SK-MEL-5 (cell line): ENCODE data around the gene CTXN1. TPM values are rescaled to one million over a fixed set of nuclear protein-coding genes. Genes with fewer than 3 reads are reported as not detected.

Source experiments
- total RNA-seq: library from RNA; depleted of rRNA; stranded (reverse); fragments of >200 nt; shearing (Covaris generic); gene quantifications from 2 replicates; pipeline ENCODE4 v1.2.3, GENCODE V29; 2014; rRNA removed

CTXN1 gene
- total RNA-seq, 1 experiment from 2014 or later, result 0.42 TPM

Other genes starting within 250 kb of the CTXN1 start
- not detected in 2 replicates for gene MCEMP1, start 249.0 kb downstream of the CTXN1 start, total RNA-seq
- 37.5 and 54.0 TPM in 2 replicates for gene TRAPPC5, start 245.3 kb downstream of the CTXN1 start, total RNA-seq
- gene FCER2, start 224.0 kb downstream of the CTXN1 start, total RNA-seq, result not detected in 2 replicates
- gene CLEC4G, start 194.0 kb downstream of the CTXN1 start, total RNA-seq, result not detected in 2 replicates
- gene CD209, start 178.6 kb downstream of the CTXN1 start, total RNA-seq, result not detected in 2 replicates
- not detected in 2 replicates for gene CLEC4M, start 162.9 kb downstream of the CTXN1 start, total RNA-seq
- 4.8 and 7.2 TPM in 2 replicates for gene EVI5L, start 95.9 kb downstream of the CTXN1 start, total RNA-seq
- gene PRR36, start 51.7 kb downstream of the CTXN1 start, total RNA-seq, result 0.72 TPM in 1 of 2 replicates, not detected in the other
- gene LRRC8E, start 37.6 kb downstream of the CTXN1 start, total RNA-seq, result 0.08 TPM in 1 of 2 replicates, not detected in the other
- 5.7 and 6.4 TPM in 2 replicates for gene MAP2K7, start 22.3 kb downstream of the CTXN1 start, total RNA-seq
- gene TGFBR3L, start 11.3 kb downstream of the CTXN1 start, total RNA-seq, result not detected in 2 replicates
- 16.7 and 21.5 TPM in 2 replicates for gene SNAPC2, start 5.8 kb downstream of the CTXN1 start, total RNA-seq
- gene TIMM44, start 17.5 kb upstream of the CTXN1 start, total RNA-seq, result 71.4 and 76.4 TPM in 2 replicates
- gene ELAVL1, start 79.5 kb upstream of the CTXN1 start, total RNA-seq, result 37.8 and 40.4 TPM in 2 replicates
- gene CCL25, start 126.6 kb upstream of the CTXN1 start, total RNA-seq, result not detected in 2 replicates
- gene FBN3, start 223.5 kb upstream of the CTXN1 start, total RNA-seq, result not detected in 2 replicates